ENCODE measurements around the gene FAM25C. TPM values are rescaled to one million over a fixed set of nuclear protein-coding genes. Genes with fewer than 3 reads are reported as not detected.
"Not testable (repeated sequence)": the region's sequence is repeated elsewhere in the genome, so short reads cannot be mapped to it uniquely, and the experiment has no call there.

The FAM25C gene
- total RNA-seq, 2 donors from 2014 or later = not detected

DNA sequence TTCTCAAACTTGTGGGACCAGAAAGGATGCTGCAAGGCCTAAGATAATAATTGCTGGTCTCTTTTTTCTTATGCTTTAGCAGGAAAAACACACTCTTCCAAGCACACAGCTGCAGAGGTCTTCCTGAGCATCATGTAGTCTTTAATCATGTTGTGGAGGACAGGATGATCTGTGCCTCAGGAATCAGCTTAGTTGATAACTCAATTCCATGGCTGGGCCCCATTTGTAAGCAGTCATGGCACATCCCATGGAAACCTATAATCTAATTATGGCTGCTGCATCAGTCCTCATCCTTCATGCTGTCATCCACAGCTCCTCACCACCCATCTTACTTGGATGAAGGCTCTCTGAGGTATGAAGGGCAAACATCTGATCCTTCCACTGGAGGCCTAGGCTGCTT, 26.5 kb downstream of the FAM25C start:
- H3K4me1 Mint-ChIP-seq; ATAC-seq; H3K4me3 Mint-ChIP-seq; H3K36me3 Mint-ChIP-seq (ENCODE audit: low read depth); H3K27me3 Mint-ChIP-seq; DNase-seq; H3K27ac Mint-ChIP-seq; H3K9me3 ChIP-seq (ENCODE audit: control insufficient read depth, low read length, poor library complexity, severe bottlenecking): not testable (repeated sequence)

- not testable (repeated sequence) for H3K4me3 Mint-ChIP-seq; ATAC-seq; H3K9me3 ChIP-seq (ENCODE audit: control insufficient read depth, low read length, poor library complexity, severe bottlenecking); H3K36me3 Mint-ChIP-seq (ENCODE audit: low read depth); H3K27me3 Mint-ChIP-seq; DNase-seq; H3K4me1 Mint-ChIP-seq; H3K27ac Mint-ChIP-seq
These were observed 27.5 kb downstream of the FAM25C start for GRCh38 chr10:47972077-47972476.

- H3K4me1 Mint-ChIP-seq; H3K9me3 ChIP-seq (ENCODE audit: control insufficient read depth, low read length, poor library complexity, severe bottlenecking); ATAC-seq; H3K36me3 Mint-ChIP-seq (ENCODE audit: low read depth); H3K27ac Mint-ChIP-seq; H3K4me3 Mint-ChIP-seq; DNase-seq; H3K27me3 Mint-ChIP-seq: not testable (repeated sequence)
These were observed 28.0 kb downstream of the FAM25C start for GRCh38 chr10:47971598-47971997.

DNA sequence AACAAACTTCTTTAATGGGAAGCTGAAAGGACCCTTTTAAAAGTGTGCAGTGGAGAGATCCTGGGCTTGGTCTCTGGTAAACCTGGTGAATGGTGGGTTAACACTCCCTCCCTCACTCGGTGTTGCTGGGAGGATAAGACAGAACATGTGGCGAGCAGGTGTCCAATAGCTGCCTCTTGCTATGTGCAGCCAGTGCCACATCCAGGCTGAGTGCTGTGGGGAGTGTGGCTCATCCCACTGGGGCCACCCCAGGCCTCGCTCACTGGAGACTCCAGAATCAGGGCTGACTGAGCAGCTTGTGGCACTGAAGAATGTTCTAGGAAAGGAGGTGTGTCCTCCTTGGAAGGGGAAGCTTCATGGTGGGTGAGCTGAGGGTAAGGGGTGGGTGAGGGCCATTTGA, 29.5 kb downstream of the FAM25C start:
- H3K36me3 Mint-ChIP-seq (ENCODE audit: low read depth); DNase-seq; H3K27me3 Mint-ChIP-seq; ATAC-seq; H3K4me3 Mint-ChIP-seq; H3K27ac Mint-ChIP-seq; H3K4me1 Mint-ChIP-seq; H3K9me3 ChIP-seq (ENCODE audit: control insufficient read depth, low read length, poor library complexity, severe bottlenecking): not testable (repeated sequence)

DNA sequence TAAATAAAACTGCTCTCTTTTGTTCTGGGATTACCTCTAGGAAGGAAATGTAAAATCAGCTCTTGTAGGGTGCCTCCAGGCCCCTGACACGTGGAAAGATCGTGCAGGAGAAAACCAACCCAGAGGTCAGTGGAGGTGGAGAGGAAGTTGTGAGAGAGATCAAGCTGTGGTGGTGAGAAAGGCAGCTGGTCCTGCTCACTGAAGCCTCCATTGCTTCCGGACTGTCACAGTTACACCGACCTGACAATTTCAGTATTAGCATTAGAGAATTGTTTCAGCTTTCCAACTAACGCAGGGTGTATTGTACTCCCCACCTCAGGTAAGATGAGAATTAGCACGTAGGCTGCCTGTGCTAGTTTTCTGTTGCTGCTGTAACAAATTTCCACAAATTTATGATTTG, 30.6 kb downstream of the FAM25C start:
- not testable (repeated sequence) for H3K27me3 Mint-ChIP-seq; H3K4me3 Mint-ChIP-seq; ATAC-seq; H3K27ac Mint-ChIP-seq; DNase-seq; H3K36me3 Mint-ChIP-seq (ENCODE audit: low read depth); H3K9me3 ChIP-seq (ENCODE audit: control insufficient read depth, low read length, poor library complexity, severe bottlenecking); H3K4me1 Mint-ChIP-seq

- not testable (repeated sequence) for H3K27ac Mint-ChIP-seq; DNase-seq; H3K4me1 Mint-ChIP-seq; H3K27me3 Mint-ChIP-seq; H3K9me3 ChIP-seq (ENCODE audit: control insufficient read depth, low read length, poor library complexity, severe bottlenecking); ATAC-seq; H3K36me3 Mint-ChIP-seq (ENCODE audit: low read depth); H3K4me3 Mint-ChIP-seq
These were observed 35.1 kb downstream of the FAM25C start for GRCh38 chr10:47964280-47965063.

GRCh38 chr10:47962785-47963184, 36.8 kb downstream of the FAM25C start:
- not testable (repeated sequence) for H3K4me1 Mint-ChIP-seq; H3K4me3 Mint-ChIP-seq; H3K9me3 ChIP-seq (ENCODE audit: control insufficient read depth, low read length, poor library complexity, severe bottlenecking); H3K36me3 Mint-ChIP-seq (ENCODE audit: low read depth); ATAC-seq; H3K27me3 Mint-ChIP-seq; H3K27ac Mint-ChIP-seq; DNase-seq

DNA sequence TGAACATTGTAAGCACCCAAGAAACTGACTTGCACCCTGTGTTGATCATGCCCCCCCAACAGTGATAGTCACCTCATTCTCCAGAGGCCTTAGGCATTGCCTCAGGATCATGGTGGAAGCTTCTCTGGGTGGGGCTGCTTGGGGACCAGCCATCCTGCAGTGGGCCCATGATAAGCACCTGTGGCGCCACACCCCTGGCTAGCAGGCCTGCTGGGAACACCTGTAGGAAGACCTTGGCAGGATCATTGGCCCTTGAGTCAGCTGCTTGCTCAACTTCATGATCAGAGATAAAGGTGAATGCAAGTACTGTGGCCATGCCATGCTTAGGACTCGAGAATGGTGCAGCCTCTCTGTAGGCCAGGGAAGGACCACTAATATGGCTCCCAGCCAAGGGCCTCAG, 38.9 kb downstream of the FAM25C start:
- H3K36me3 Mint-ChIP-seq (ENCODE audit: low read depth); H3K9me3 ChIP-seq (ENCODE audit: control insufficient read depth, low read length, poor library complexity, severe bottlenecking); H3K27me3 Mint-ChIP-seq; DNase-seq; H3K27ac Mint-ChIP-seq; H3K4me3 Mint-ChIP-seq; ATAC-seq; H3K4me1 Mint-ChIP-seq: not testable (repeated sequence)

GRCh38 chr10:47959677-47960076, 39.9 kb downstream of the FAM25C start:
- H3K9me3 ChIP-seq (ENCODE audit: control insufficient read depth, low read length, poor library complexity, severe bottlenecking); H3K27ac Mint-ChIP-seq; H3K36me3 Mint-ChIP-seq (ENCODE audit: low read depth); DNase-seq; ATAC-seq; H3K4me3 Mint-ChIP-seq; H3K4me1 Mint-ChIP-seq; H3K27me3 Mint-ChIP-seq: not testable (repeated sequence)

GRCh38 chr10:47957158-47957557, 42.4 kb downstream of the FAM25C start:
- not testable (repeated sequence) for H3K36me3 Mint-ChIP-seq (ENCODE audit: low read depth); ATAC-seq; H3K27ac Mint-ChIP-seq; H3K9me3 ChIP-seq (ENCODE audit: control insufficient read depth, low read length, poor library complexity, severe bottlenecking); DNase-seq; H3K4me3 Mint-ChIP-seq; H3K4me1 Mint-ChIP-seq; H3K27me3 Mint-ChIP-seq

GRCh38 chr10:47947424-47947823, 52.2 kb downstream of the FAM25C start:
- H3K36me3 Mint-ChIP-seq (ENCODE audit: low read depth); H3K27ac Mint-ChIP-seq; DNase-seq; H3K4me3 Mint-ChIP-seq; H3K27me3 Mint-ChIP-seq; ATAC-seq; H3K4me1 Mint-ChIP-seq; H3K9me3 ChIP-seq (ENCODE audit: control insufficient read depth, low read length, poor library complexity, severe bottlenecking): not testable (repeated sequence)

Other genes starting within 250 kb of the FAM25C start
- under 1 TPM in 1 of 2 donors, not detected in 1; 0.23 TPM for gene SYT15B, start 236.2 kb downstream of the FAM25C start, total RNA-seq
- not detected for gene NPY4R2, start 81.1 kb downstream of the FAM25C start, total RNA-seq

Measured in T-helper 17 cell (primary cell).